H9 (cell line): ENCODE measurements around the gene FOXQ1. TPM values are rescaled to one million over a fixed set of nuclear protein-coding genes. Genes with fewer than 3 reads are reported as not detected.

ENCODE experiments used
- DNase-seq: peaks from one replicate; pipeline ENCODE4 v3.0.0-alpha.2; 2017
- H2AFZ ChIP-seq: one replicate; pipeline ENCODE4 v1.6.1; 2013; ENCODE audit warnings: mild to moderate bottlenecking, low read length, control low read depth, moderate library complexity
- H2AK5ac ChIP-seq: 2 replicates; pipeline ENCODE4 v1.6.1; 2013; ENCODE audit warnings: low read length, control low read depth, mixed read lengths; ENCODE audit not compliant: insufficient read length
- H2BK120ac ChIP-seq: one replicate; pipeline ENCODE4 v1.6.1; 2013; ENCODE audit warnings: low read depth, mild to moderate bottlenecking, low read length, control low read depth, inconsistent platforms; ENCODE audit not compliant: poor library complexity, severe bottlenecking
- H2BK12ac ChIP-seq: 2 replicates; pipeline ENCODE4 v1.6.1; 2013; ENCODE audit warnings: low read length, control low read depth, mixed read lengths, low read depth; ENCODE audit not compliant: insufficient read length
- H2BK15ac ChIP-seq: 2 replicates; pipeline ENCODE4 v1.6.1; 2013; ENCODE audit warnings: low read depth, low read length, control low read depth
- H2BK20ac ChIP-seq: one replicate; pipeline ENCODE4 v1.6.1; 2013; ENCODE audit warnings: low read depth, mild to moderate bottlenecking, low read length, control low read depth, inconsistent platforms; ENCODE audit not compliant: poor library complexity, severe bottlenecking
- H2BK5ac ChIP-seq: 2 replicates; pipeline ENCODE4 v1.6.1; 2013; ENCODE audit warnings: low read length, control low read depth, mixed read lengths; ENCODE audit not compliant: insufficient read length
- H3K14ac ChIP-seq: 2 replicates; pipeline ENCODE4 v1.6.1; 2013; ENCODE audit warnings: low read length, control low read depth; ENCODE audit not compliant: insufficient read depth
- H3K18ac ChIP-seq: 2 replicates; pipeline ENCODE4 v1.6.1; 2013; ENCODE audit warnings: low read depth, mild to moderate bottlenecking, mixed read lengths, low read length, control low read depth; ENCODE audit not compliant: insufficient read length
- H3K23ac ChIP-seq: 2 replicates; pipeline ENCODE4 v1.6.1; 2013; ENCODE audit warnings: low read length, control low read depth, mixed read lengths, low read depth; ENCODE audit not compliant: insufficient read length
- H3K23me2 ChIP-seq: 2 replicates; pipeline ENCODE4 v1.6.1; 2013; ENCODE audit warnings: low read depth, mild to moderate bottlenecking, mixed read lengths, low read length, control low read depth; ENCODE audit not compliant: insufficient read length, poor library complexity, severe bottlenecking
- H3K27ac ChIP-seq: 2 replicates; pipeline ENCODE4 v1.5.1; 2013; ENCODE audit warnings: low read length, control low read depth, mixed read lengths, low read depth; ENCODE audit not compliant: insufficient read length
- H3K27me3 ChIP-seq: 2 replicates; pipeline ENCODE4 v1.6.1; 2013; ENCODE audit warnings: low read length, control low read depth, inconsistent platforms; ENCODE audit not compliant: insufficient read depth
- H3K4ac ChIP-seq: 2 replicates; pipeline ENCODE4 v1.6.1; 2013; ENCODE audit warnings: low read depth, mild to moderate bottlenecking, control low read depth, inconsistent platforms, low read length, moderate library complexity
- H3K4me1 ChIP-seq: 2 replicates; pipeline ENCODE4 v1.6.1; 2013; ENCODE audit warnings: low read length, control low read depth, inconsistent platforms; ENCODE audit not compliant: insufficient read depth
- H3K4me2 ChIP-seq: 2 replicates; pipeline ENCODE4 v1.6.1; 2013; ENCODE audit warnings: low read length, control low read depth, mixed read lengths; ENCODE audit not compliant: insufficient read length, insufficient read depth
- H3K56ac ChIP-seq: 2 replicates; pipeline ENCODE4 v1.6.1; 2013; ENCODE audit warnings: low read depth, mild to moderate bottlenecking, mixed read lengths, low read length, control low read depth; ENCODE audit not compliant: insufficient read length
- H3K79me1 ChIP-seq: 2 replicates; pipeline ENCODE4 v1.6.1; 2013; ENCODE audit warnings: low read depth, mild to moderate bottlenecking, moderate library complexity, low read length, control low read depth, inconsistent platforms; ENCODE audit not compliant: insufficient read depth, poor library complexity, severe bottlenecking
- H3K79me2 ChIP-seq: 2 replicates; pipeline ENCODE4 v1.6.1; 2013; ENCODE audit warnings: low read length, control low read depth, inconsistent platforms; ENCODE audit not compliant: insufficient read depth
- H3K9ac ChIP-seq: 2 replicates; pipeline ENCODE4 v1.6.1; 2013; ENCODE audit warnings: low read length, control low read depth, mixed read lengths; ENCODE audit not compliant: insufficient read length; ENCODE audit errors: extremely low read depth
- H3K9me3 ChIP-seq: one replicate; pipeline ENCODE4 v1.6.1; 2013; ENCODE audit warnings: low read depth, low read length, inconsistent platforms; ENCODE audit not compliant: control insufficient read depth
- H3T11ph ChIP-seq: one replicate; pipeline ENCODE4 v1.6.1; 2013; ENCODE audit warnings: mild to moderate bottlenecking, low read length, control low read depth, inconsistent platforms
- H4K20me1 ChIP-seq: one replicate; pipeline ENCODE4 v1.6.1; 2013; ENCODE audit not compliant: control insufficient read depth, insufficient read length, insufficient read depth
- H4K5ac ChIP-seq: 2 replicates; pipeline ENCODE4 v1.6.1; 2013; ENCODE audit warnings: low read depth, mild to moderate bottlenecking, mixed read lengths, low read length, control low read depth; ENCODE audit not compliant: insufficient read length
- H4K8ac ChIP-seq: replicated peaks from 2 replicates; pipeline ENCODE4 v1.6.1; 2013; ENCODE audit warnings: low read length, control low read depth, mixed read lengths, low read depth; ENCODE audit not compliant: insufficient read length
- H4K91ac ChIP-seq: 2 replicates; pipeline ENCODE4 v1.6.1; 2013; ENCODE audit warnings: low read depth, mild to moderate bottlenecking, moderate library complexity, mixed read lengths, low read length, control low read depth; ENCODE audit not compliant: insufficient read length
- H3K27ac Mint-ChIP-seq, 3 experiments: 2 replicates in 2 of 3; 3 replicates in 1 of 3; pipeline ENCODE4 v1.8.0; 2020 to 2021; ENCODE audit warnings: mixed read lengths in 3 of 3, mild to moderate bottlenecking in 1 of 3, moderate library complexity in 1 of 3
- H3K27me3 Mint-ChIP-seq: 2 replicates; pipeline ENCODE4 v1.8.0; 2021; ENCODE audit warnings: low read depth, mild to moderate bottlenecking, moderate library complexity, mixed read lengths
- H3K36me3 Mint-ChIP-seq, 3 experiments: 2 replicates in 2 of 3; 3 replicates in 1 of 3; pipeline ENCODE4 v1.8.0; 2020 to 2021; ENCODE audit warnings: low read depth in 3 of 3, mixed read lengths in 3 of 3; ENCODE audit not compliant: insufficient read depth in 1 of 3
- H3K4me1 Mint-ChIP-seq, 2 experiments: 2 replicates each; pipeline ENCODE4 v1.8.0; 2020; ENCODE audit warnings: mixed read lengths in 2 of 2
- H3K4me3 Mint-ChIP-seq, 2 experiments: 2 replicates in 1 of 2; 3 replicates in 1 of 2; pipeline ENCODE4 v1.8.0; 2020 to 2021; ENCODE audit warnings: mild to moderate bottlenecking in 2 of 2, mixed read lengths in 2 of 2, moderate library complexity in 1 of 2
- H3K9me3 Mint-ChIP-seq, 2 experiments: 2 replicates in 1 of 2; 3 replicates in 1 of 2; pipeline ENCODE4 v1.8.0; 2020; ENCODE audit warnings: mild to moderate bottlenecking in 2 of 2, mixed read lengths in 2 of 2, moderate library complexity in 1 of 2
- CTCF ChIP-seq: fragments of 200-600 bp; sonication (generic); conservative IDR thresholded peaks from 3 replicates; pipeline ENCODE4 v1.8.0; 2021; ENCODE audit warnings: antibody characterized with exemption, mild to moderate bottlenecking
- WGBS: extraction: QIAGEN DNeasy Blood & Tissue Kit; methylation state at CpG from one replicate; pipeline ENCODE4 v1.1.7; 2013; ENCODE audit warnings: missing lambda C conversion rate, low lambda C conversion rate, mixed read lengths; ENCODE audit not compliant: insufficient read length; ENCODE audit errors: extremely low coverage; 5-methylcytosine and 5-hydroxymethylcytosine counted together
- total RNA-seq: library from RNA; stranded (reverse); gene quantifications from 2 replicates; pipeline ENCODE4 v1.2.1, GENCODE V29; 2021

Gene FOXQ1
- total RNA-seq, 1 experiment from 2014 or later, result 0.15 TPM

DNA sequence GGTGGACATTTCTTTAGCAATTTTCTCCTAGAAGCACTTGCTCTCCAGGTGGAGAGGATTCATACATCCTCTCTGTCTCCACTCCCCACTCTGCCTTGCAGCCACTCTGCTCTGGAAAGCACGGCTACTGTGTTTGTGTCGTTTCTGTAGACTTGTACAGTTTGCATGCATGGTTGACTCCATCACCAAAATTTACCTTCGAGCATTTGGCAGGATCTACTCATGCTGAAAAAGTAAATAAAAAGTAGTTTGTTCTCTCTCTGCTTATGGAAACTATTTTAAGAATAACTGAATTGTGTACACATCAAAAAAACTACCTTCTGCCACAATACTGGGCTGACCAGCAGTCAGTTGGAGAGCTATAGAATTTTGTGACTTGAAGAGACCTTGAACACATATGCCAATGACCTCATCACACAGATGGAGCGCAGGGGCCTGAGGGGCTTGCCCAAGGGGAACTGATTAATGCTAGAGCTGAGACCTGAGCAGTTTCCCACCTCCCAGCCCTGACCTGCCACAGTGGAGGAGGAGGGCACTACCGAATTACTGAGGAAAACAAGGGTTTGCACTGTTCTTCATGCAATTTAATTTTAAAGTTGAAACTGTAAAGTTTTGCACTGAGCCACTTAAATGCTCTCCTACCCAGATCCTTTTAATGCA, 33.7 kb upstream of the FOXQ1 start:
- H3K23me2 ChIP-seq, result no peaks in the 10 kb centered on the region
- no peak overlapping the region for H4K91ac ChIP-seq
- Mint-ChIP-seq H3K4me3 (no peak overlapping the region), H3K27ac (no peak overlapping the region), H3K4me1 (no peaks in the 10 kb centered on the region), H3K36me3 (peaks cover 3 to 12% (median 11%) of the 10 kb centered on the region in 3 experiments), H3K27me3 (peaks cover 21% of the 10 kb centered on the region), H3K9me3 (peaks cover 13 to 22% of the 10 kb centered on the region in 2 experiments)
- H2BK20ac ChIP-seq, result no peak overlapping the region
- H3K4me1 ChIP-seq, result no peaks in the 10 kb centered on the region
- H3K9ac ChIP-seq, result no peak overlapping the region
- no CpG with 5 or more reads among the region's 5 CpGs for WGBS
- no peak overlapping the region for H3K18ac ChIP-seq
- H2BK12ac ChIP-seq, result no peak overlapping the region
- no peak overlapping the region for H3K27ac ChIP-seq
- no peak overlapping the region for H3K4ac ChIP-seq
- H3K23ac ChIP-seq, result no peak overlapping the region
- no peak overlapping the region for H2AFZ ChIP-seq
- no peak overlapping the region for H2BK15ac ChIP-seq
- no peaks in the 10 kb centered on the region for H3K79me2 ChIP-seq
- no peak overlapping the region for H2BK5ac ChIP-seq
- H4K5ac ChIP-seq, result no peak overlapping the region
- H4K8ac ChIP-seq, result no peak overlapping the region
- no peak overlapping the region for H2AK5ac ChIP-seq
- H3T11ph ChIP-seq, result no peak overlapping the region
- no peak overlapping the region for H3K4me2 ChIP-seq
- no peaks in the 10 kb centered on the region for H3K9me3 ChIP-seq
- no peak for DNase-seq
- no peak overlapping the region for H3K56ac ChIP-seq
- no peaks in the 10 kb centered on the region for H3K79me1 ChIP-seq
- no peak overlapping the region for H2BK120ac ChIP-seq
- H4K20me1 ChIP-seq, result no peaks in the 10 kb centered on the region
- H3K14ac ChIP-seq, result no peak overlapping the region
- H3K27me3 ChIP-seq, result no peaks in the 10 kb centered on the region
- TF ChIP-seq CTCF, result no peak
